ENCODE results near the gene ADGRA3. TPM values are rescaled to one million over a fixed set of nuclear protein-coding genes. Genes with fewer than 3 reads are reported as not detected.

The ADGRA3 gene
- total RNA-seq, 4 donors from 2014 or later: 10.4 to 32.2 (median 19.8) TPM

GRCh38 chr4:22532117-22532516 is 16.3 kb upstream of the ADGRA3 start:
- Histone ChIP-seq H3K36me3 (no peaks in the 10 kb centered on the region), H3K27ac (no peak overlapping the region), H3K27me3 (no peaks in the 10 kb centered on the region), H3K9me3 (peaks cover 4% of the 10 kb centered on the region), H3K4me3 (no peak overlapping the region), H3K4me1 (no peaks in the 10 kb centered on the region)
- DNase-seq (ENCODE audit: low spot score in 2 of 2): no peak
- 85% methylated on average over 1 of the region's 1 CpG for whole genome bisulfite sequencing
- TF ChIP-seq EP300 (IDR thresholded peaks at IDR 0.05) (no peak), POLR2A (IDR thresholded peaks at IDR 0.05) (no peak), POLR2AphosphoS5 (IDR thresholded peaks at IDR 0.05) (no peak), CTCF (IDR thresholded peaks at IDR 0.05) (no peak)

DNA sequence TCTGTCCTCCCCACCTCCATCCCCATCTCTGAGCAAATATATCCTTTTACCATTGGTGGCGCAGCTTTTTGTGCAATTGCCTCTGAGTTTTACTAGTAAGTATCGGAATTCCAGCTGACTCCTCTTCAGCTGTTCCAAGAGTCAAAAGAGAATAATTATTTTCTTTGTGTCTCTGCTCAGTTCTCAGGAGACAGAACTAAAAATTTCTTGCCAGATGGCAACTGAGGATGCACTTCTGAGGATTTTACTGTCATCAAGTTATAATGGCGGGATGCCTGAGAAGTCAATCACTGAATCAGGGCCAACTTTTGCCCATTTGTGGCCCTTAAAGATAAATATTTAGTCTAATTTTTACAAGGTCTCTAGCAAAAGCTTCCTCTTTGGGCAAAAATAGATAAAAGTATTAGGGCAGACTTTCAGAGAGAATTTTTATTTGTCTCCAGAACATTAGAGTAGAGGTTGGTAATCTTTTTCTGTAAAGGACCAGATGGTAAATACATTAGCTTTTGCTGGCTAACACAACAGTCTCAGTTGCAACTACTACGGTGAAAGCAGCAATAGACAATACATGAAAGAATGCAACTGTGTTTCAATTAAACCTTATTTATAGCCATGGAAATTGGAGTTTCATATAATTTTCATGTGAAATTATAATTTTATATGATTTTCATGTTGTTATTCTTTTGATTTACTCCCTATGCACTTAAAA is 15.6 kb upstream of the ADGRA3 start:
- Histone ChIP-seq H3K9me3 (peaks cover 4% of the 10 kb centered on the region), H3K4me1 (no peaks in the 10 kb centered on the region), H3K36me3 (no peaks in the 10 kb centered on the region), H3K27me3 (no peaks in the 10 kb centered on the region), H3K4me3 (no peak overlapping the region), H3K27ac (no peak overlapping the region)
- 51% methylated on average over 4 of the region's 4 CpGs for WGBS
- no peak for DNase-seq (ENCODE audit: low spot score in 2 of 2)
- TF ChIP-seq POLR2A (IDR thresholded peaks at IDR 0.05) (no peak), EP300 (IDR thresholded peaks at IDR 0.05) (no peak), CTCF (IDR thresholded peaks at IDR 0.05) (no peak), POLR2AphosphoS5 (IDR thresholded peaks at IDR 0.05) (no peak)

DNA sequence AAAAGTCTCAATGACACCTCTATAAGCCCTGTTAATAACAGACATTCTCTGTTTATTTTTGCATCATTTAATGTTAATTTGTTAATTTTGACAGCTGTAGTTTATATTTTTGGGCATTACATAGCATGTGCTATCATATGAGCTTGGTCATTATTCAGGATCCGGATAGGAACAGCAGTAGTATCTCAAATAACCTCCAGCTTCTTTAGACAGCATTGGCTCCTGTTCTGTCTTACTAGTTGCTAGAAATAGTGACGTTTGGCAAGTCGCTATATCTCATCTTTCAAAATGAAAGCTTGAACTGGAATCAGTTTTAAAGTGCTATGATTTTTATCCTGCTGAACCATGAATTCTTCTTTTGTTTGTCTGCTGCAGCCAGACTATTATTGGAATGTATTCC is 9.0 kb upstream of the ADGRA3 start:
- Histone ChIP-seq H3K4me3 (no peak overlapping the region), H3K36me3 (no peaks in the 10 kb centered on the region), H3K9me3 (no peaks in the 10 kb centered on the region), H3K4me1 (no peaks in the 10 kb centered on the region), H3K27me3 (no peaks in the 10 kb centered on the region), H3K27ac (no peak overlapping the region)
- TF ChIP-seq EP300 (IDR thresholded peaks at IDR 0.05) (no peak), CTCF (IDR thresholded peaks at IDR 0.05) (no peak), POLR2A (IDR thresholded peaks at IDR 0.05) (no peak), POLR2AphosphoS5 (IDR thresholded peaks at IDR 0.05) (no peak)
- DNase-seq (ENCODE audit: low spot score in 2 of 2): no peak
- whole genome bisulfite sequencing: 70% methylated on average over 3 of the region's 3 CpGs

GRCh38 chr4:22522706-22523501 is 7.0 kb upstream of the ADGRA3 start:
- 83% methylated on average over 9 of the region's 9 CpGs for WGBS
- Histone ChIP-seq H3K27me3 (no peaks in the 10 kb centered on the region), H3K27ac (no peak overlapping the region), H3K4me1 (no peaks in the 10 kb centered on the region), H3K4me3 (no peak overlapping the region), H3K36me3 (no peaks in the 10 kb centered on the region), H3K9me3 (no peaks in the 10 kb centered on the region)
- no peak for DNase-seq (ENCODE audit: low spot score in 2 of 2)
- TF ChIP-seq CTCF (IDR thresholded peaks at IDR 0.05): no peak
- TF ChIP-seq POLR2A (IDR thresholded peaks at IDR 0.05): no peak
- TF ChIP-seq EP300 (IDR thresholded peaks at IDR 0.05): no peak
- TF ChIP-seq POLR2AphosphoS5 (IDR thresholded peaks at IDR 0.05): no peak

- no peaks in the 10 kb centered on the region for H3K4me1 ChIP-seq
- no peak for DNase-seq (ENCODE audit: low spot score in 2 of 2)
- H3K36me3 ChIP-seq: no peaks in the 10 kb centered on the region
- TF ChIP-seq POLR2AphosphoS5 (IDR thresholded peaks at IDR 0.05): no peak
- H3K27ac ChIP-seq: no peak overlapping the region
- H3K4me3 ChIP-seq: no peak overlapping the region
- H3K27me3 ChIP-seq: no peaks in the 10 kb centered on the region
- H3K9me3 ChIP-seq: no peaks in the 10 kb centered on the region
- 53% methylated on average over 2 of the region's 2 CpGs for WGBS
These were observed 6.3 kb upstream of the ADGRA3 start for GRCh38 chr4:22522206-22522605.
